ENCODE measurements around the gene CTNNBL1.

DNA sequence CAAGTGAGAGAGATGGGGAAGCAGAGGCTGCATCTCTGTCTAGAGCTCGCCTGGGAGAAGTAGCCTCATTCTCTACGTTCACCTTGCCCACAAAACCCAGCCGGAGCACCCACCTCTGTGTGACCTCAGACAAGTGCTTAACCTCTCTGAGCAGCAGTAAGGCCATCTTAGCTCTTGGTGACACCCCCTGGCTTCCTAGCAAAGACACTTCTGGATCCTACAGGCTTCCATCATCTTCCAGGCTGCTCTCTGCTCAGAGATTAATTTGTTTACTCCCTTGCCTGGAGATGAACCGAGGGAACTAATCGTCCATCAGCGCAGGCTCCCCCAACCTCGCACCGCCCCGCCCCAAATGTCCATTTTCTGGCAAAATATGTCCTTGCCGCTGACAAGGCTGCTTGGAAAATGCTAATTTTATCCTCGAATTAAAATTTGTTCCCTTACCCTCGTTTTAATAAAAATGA lies 24.0 kb upstream of the CTNNBL1 start:
- TF ChIP-seq, protein P1, sequence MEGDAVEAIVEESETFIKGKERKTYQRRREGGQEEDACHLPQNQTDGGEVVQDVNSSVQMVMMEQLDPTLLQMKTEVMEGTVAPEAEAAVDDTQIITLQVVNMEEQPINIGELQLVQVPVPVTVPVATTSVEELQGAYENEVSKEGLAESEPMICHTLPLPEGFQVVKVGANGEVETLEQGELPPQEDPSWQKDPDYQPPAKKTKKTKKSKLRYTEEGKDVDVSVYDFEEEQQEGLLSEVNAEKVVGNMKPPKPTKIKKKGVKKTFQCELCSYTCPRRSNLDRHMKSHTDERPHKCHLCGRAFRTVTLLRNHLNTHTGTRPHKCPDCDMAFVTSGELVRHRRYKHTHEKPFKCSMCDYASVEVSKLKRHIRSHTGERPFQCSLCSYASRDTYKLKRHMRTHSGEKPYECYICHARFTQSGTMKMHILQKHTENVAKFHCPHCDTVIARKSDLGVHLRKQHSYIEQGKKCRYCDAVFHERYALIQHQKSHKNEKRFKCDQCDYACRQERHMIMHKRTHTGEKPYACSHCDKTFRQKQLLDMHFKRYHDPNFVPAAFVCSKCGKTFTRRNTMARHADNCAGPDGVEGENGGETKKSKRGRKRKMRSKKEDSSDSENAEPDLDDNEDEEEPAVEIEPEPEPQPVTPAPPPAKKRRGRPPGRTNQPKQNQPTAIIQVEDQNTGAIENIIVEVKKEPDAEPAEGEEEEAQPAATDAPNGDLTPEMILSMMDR (IDR thresholded peaks at IDR 0.05; ENCODE audit: extremely low read depth in 1 of 2, insufficient read depth in 1 of 2, low read depth in 1 of 2, low read length in 2 of 2) = no peak
- no peak for TF ChIP-seq EZH2 (IDR thresholded peaks at IDR 0.05; ENCODE audit: borderline replicate concordance, low read depth, low read length, severe bottlenecking)
